Panc1 (cell line): Measurements from ENCODE around the gene FAM72B. TPM values are rescaled to one million over a fixed set of nuclear protein-coding genes. Genes with fewer than 3 reads are reported as not detected.
"Not testable (repeated sequence)": the region's sequence is repeated elsewhere in the genome, so short reads cannot be mapped to it uniquely, and the experiment has no call there.

Experiments
- ATAC-seq: fragments of 200-7000 bp; cut with Tn5 transposase; 2 replicates; pipeline ENCODE4 v1.9.1; 2020; ENCODE audit warnings: mild to moderate bottlenecking, moderate library complexity
- BruUV-seq: library from RNA; stranded (reverse); fragments of 400-500 nt; replicated peaks from 2 replicates; lab custom pipeline; 2021; lab: Mats Ljungman, UMichigan
- CTCF ChIA-PET: fragments of 300-600 bp; sonication (Branson Sonifier 250); formaldehyde crosslinking; loops from one replicate; lab custom pipeline; 2022; ENCODE audit warnings: antibody characterized with exemption; lab: Charles Lee
- POLR2A ChIA-PET: fragments of 300-600 bp; sonication (Branson Sonifier 250); formaldehyde crosslinking; loops from one replicate; lab custom pipeline; 2022; ENCODE audit warnings: antibody characterized with exemption; lab: Charles Lee
- DNase-seq: peaks from one replicate; pipeline ENCODE4 v3.0.0-alpha.2; 2010; ENCODE audit warnings: low read depth, low spot score
- H3K27ac ChIP-seq: 2 replicates; pipeline ENCODE4 v1.5.1; 2011; ENCODE audit warnings: mild to moderate bottlenecking, low read length, inconsistent platforms
- H3K27me3 ChIP-seq: fragments of 200-500 bp; sonication (Bioruptor generic); 2 replicates; pipeline ENCODE4 v1.6.0; 2014; ENCODE audit warnings: low read length, inconsistent platforms; ENCODE audit not compliant: control insufficient read depth, insufficient read depth
- H3K36me3 ChIP-seq: fragments of 200-500 bp; sonication (Bioruptor generic); 2 replicates; pipeline ENCODE4 v1.5.1; 2014; ENCODE audit warnings: inconsistent platforms, mild to moderate bottlenecking, low read length, moderate library complexity; ENCODE audit not compliant: control insufficient read depth, insufficient read depth
- H3K4me1 ChIP-seq: 2 replicates; pipeline ENCODE4 v1.5.1; 2011; ENCODE audit warnings: inconsistent platforms, mild to moderate bottlenecking, low read length, moderate library complexity; ENCODE audit not compliant: control insufficient read depth, insufficient read depth
- H3K4me3 ChIP-seq, 2 experiments: 2 replicates each; pipeline ENCODE4 v1.5.1; 2011 to 2012; ENCODE audit warnings: low read depth in 2 of 2, low read length in 2 of 2, mild to moderate bottlenecking in 2 of 2, inconsistent platforms in 1 of 2, moderate library complexity in 1 of 2
- H3K9me3 ChIP-seq: fragments of 200-500 bp; sonication (Bioruptor generic); 2 replicates; pipeline ENCODE4 v1.5.1; 2014; ENCODE audit warnings: low read depth, mild to moderate bottlenecking, inconsistent platforms, low read length, moderate library complexity; ENCODE audit not compliant: control insufficient read depth, insufficient read depth
- POLR2AphosphoS5 ChIP-seq: IDR thresholded peaks from 2 replicates; pipeline ENCODE4 v1.6.1; 2012; ENCODE audit warnings: mild to moderate bottlenecking, low read depth, low read length, moderate library complexity
- in situ Hi-C: cut with HindIII; loops from 2 replicates; pipeline ENCODE4 v1.10.0; 2016; ENCODE audit warnings: low sequenced_read_pairs, low pct_unique_long_range_greater_than_20kb
- intact Hi-C: fragments of 100-400 bp; cut with micrococcal nuclease; formaldehyde crosslinking; loops from one replicate; pipeline ENCODE4 v1.10.0; 2022; ENCODE audit not compliant: unreplicated experiment
- total RNA-seq: library from RNA; stranded (reverse); gene quantifications from one replicate; pipeline ENCODE4 v1.2.1, GENCODE V29; 2021; ENCODE audit not compliant: unreplicated experiment

FAM72B gene
- total RNA-seq, 1 experiment from 2014 or later, result 24.9 TPM

DNA sequence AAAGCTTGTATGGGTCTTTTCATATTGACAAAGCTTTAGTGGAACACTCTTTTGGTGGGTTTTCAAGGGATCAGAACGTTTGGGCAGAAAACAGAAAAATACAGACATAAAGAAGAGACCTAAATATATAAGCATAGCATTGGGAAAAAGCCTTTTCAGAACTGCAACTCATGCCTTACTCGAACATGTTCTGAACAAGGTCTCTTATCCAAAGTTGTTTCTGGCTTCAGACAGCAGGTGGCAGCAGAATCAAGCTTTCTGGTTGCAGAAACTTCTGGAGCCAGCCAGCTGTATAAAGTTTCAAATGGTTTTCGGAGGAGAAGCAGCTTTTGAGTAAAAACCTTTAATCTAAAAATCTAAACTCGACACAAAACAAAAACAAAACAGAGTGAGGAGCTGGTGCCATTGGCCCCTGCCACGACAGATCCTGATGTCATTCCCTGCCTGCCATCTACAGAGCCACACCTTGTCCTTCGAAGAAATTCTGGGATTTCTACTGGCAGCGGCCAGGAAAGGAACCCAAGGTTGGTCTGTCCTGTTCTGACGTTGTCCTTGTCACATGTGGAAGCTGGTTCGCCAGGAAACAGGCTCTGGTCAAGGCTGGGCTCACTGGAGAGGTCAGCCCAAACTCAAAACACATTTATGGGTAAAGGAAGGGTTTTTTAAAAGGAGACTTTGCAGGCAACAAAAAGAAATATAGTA is 35.5 kb downstream of the FAM72B start:
- H3K4me3 ChIP-seq, H3K4me1 ChIP-seq, in situ Hi-C loops, H3K36me3 ChIP-seq, H3K27ac ChIP-seq, BruUV-seq, CTCF ChIA-PET, POLR2A ChIA-PET, intact Hi-C loops, H3K9me3 ChIP-seq, DNase-seq, H3K27me3 ChIP-seq: not testable (repeated sequence)
- ATAC-seq, result peak; percentile 87

- CTCF ChIA-PET, H3K36me3 ChIP-seq, DNase-seq, POLR2A ChIA-PET, H3K4me3 ChIP-seq, H3K9me3 ChIP-seq, ATAC-seq, H3K4me1 ChIP-seq, intact Hi-C loops, H3K27ac ChIP-seq, BruUV-seq, in situ Hi-C loops, H3K27me3 ChIP-seq: not testable (repeated sequence)
Observed at GRCh38 chr1:121140393-121140792, 43.7 kb downstream of the FAM72B start.

DNA sequence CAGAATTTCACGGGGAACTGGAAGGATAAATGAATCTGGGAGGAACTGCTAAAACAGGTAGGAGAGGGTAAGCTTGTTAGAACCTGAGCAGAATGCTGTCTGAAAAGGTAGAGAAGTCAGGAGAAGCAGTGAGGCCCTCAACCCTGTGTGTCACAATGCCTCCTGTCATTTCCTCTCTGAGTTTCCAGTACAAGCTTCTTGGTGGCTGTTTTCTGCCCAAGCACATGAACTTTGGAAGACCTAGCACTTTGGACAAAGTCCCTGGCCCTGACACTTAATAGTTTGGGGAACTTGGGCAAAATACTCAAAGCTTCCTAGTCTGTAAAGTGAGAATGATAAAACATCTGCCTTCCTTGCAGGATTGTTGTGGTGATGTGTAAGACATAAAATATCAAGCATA is 52.6 kb downstream of the FAM72B start:
- H3K27me3 ChIP-seq, in situ Hi-C loops, H3K4me1 ChIP-seq, ATAC-seq, H3K4me3 ChIP-seq, intact Hi-C loops, POLR2A ChIA-PET, H3K9me3 ChIP-seq, BruUV-seq, CTCF ChIA-PET, H3K36me3 ChIP-seq, DNase-seq, H3K27ac ChIP-seq: not testable (repeated sequence)

DNA sequence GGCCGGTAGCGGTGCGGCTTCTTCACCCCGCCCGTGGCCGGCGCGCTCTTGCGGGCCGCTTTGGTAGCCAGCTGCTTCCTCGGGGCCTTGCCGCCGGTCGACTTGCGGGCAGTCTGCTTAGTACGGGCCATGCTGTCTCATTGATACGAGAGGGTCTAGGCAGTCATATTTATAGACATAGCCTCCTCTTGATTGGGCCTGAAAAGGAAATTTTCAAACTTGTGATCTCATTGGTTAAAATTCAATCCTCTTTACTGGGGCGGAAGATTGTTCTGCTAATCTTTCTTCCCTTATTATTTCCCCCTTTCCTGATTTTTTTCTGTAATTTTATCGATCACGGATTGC is 65.7 kb downstream of the FAM72B start:
- H3K27ac ChIP-seq, result peak overlapping the region; percentile 83; the same call in 1 of the 2 replicates
- H3K36me3 ChIP-seq, in situ Hi-C loops, H3K4me1 ChIP-seq, DNase-seq, CTCF ChIA-PET, H3K9me3 ChIP-seq, intact Hi-C loops, POLR2A ChIA-PET, H3K27me3 ChIP-seq, BruUV-seq: not testable (repeated sequence)
- TF ChIP-seq POLR2AphosphoS5, result peak; percentile 65; the same call in 1 of the 2 replicates
- ATAC-seq, result peak; percentile 64
- H3K4me3 ChIP-seq, result peak overlapping the region; percentile 48 to 72

Other genes starting within 250 kb of the FAM72B start
- 50.5 TPM for gene SRGAP2C, start 635 bp upstream of the FAM72B start, total RNA-seq